T-helper 22 cell (primary cell): ENCODE results near the gene CYSRT1.

ENCODE experiments used
- DNase-seq: peaks from one replicate; pipeline ENCODE4 v3.0.0-alpha.2; 2020; ENCODE audit warnings: low read depth

Gene CYSRT1

DNA sequence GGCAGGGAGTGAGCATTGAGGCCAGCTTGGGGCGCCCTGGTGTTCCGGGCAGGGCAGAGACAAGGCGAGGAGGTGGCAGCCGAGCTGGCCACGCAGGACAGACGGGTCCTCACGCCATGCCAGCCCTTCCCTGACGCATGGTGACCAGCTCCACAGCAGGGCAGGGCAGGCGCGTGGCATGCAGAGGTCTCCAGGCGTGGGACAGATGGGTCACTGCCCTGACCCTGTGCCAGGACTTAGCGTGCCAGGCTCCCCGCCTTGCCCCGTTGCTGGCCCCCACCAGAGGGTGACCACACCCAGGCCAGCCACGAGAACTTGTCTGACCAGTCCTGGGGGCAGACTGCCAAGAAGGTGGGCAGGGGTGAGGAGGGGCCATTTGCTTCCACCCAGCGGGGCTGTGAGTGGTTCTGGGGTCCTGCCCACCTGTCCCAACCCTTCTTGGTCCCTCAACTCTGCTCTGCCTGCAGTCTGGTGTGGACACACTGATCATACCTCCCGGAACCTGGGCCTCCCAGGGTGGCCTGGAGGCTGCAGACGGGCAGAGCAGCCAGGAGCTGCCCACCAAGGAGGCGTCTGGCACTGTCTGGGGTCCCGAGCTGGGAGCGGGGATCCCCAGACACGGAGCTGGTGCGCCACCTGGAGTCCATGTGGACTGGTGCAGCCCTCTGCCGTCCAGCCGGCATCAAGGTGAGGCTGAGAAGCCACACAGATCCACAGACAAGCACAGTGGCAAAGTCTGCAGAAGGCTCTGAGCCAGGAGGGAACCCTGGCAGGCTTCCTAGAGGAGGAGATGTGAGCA lies 2.3 kb downstream of the CYSRT1 start, which contains the start of gene RNF224:
RNF224 (plus strand) TSS at position 449 of the 799 bp plus-strand sequence. CDS start 834 bp downstream, outside the sequence.
- peak; percentile 54 for DNase-seq

DNA sequence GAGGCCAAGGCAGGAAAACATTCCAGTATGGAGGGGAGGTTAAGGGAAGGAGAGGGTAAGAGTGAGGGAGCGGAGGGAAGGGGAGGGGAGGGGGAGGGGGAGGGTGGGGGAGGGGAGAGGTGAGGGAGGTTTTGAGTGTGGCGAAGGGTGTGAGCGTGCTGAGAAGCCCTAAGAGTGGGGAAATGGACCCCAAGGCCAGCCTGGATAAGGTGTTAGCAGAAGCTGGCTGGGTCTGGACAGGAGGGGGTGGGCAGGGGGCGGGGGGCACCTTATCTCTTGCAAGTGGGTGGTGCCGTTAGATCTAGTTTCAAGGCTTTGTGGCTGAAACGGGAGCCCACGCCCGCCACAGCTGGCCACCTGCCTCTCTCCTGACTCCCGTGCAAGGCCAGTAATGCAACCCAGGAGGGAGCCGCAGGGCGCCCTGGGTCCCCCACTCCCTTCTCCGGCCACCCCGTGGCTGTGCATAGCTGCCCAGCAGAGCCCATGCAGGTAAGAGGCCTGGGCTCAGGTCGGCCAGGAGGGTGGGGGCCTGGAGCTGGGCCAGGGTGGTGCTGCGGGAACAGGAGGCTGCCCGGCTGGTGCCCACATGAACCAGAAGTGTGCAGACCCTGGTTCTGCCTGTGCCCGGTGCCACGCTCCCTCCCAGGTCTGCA lies 3.0 kb downstream of the CYSRT1 start:
- DNase-seq, result no peak

DNA sequence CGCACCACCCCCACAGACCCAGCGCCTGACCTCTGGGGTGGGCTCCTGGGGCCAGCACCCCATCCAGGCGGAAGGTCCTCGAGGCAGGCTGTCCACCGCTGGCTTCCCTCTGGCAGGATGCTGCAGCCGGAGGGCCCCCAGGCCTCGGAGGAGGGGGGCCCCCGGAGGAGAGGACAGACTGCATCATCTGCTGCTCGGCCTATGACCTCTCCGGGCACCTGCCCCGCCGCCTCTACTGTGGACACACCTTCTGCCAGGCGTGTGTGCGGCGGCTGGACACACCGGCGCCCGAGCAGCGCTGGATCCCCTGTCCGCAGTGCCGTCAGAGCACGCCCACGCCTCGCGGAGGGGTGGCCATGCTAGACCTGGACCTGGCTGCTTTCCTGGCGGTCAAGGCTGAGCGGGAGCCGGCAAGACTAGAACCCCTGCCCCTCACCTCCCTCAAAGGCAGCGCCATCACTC lies 3.6 kb downstream of the CYSRT1 start:
- DNase-seq, result no peak

DNA sequence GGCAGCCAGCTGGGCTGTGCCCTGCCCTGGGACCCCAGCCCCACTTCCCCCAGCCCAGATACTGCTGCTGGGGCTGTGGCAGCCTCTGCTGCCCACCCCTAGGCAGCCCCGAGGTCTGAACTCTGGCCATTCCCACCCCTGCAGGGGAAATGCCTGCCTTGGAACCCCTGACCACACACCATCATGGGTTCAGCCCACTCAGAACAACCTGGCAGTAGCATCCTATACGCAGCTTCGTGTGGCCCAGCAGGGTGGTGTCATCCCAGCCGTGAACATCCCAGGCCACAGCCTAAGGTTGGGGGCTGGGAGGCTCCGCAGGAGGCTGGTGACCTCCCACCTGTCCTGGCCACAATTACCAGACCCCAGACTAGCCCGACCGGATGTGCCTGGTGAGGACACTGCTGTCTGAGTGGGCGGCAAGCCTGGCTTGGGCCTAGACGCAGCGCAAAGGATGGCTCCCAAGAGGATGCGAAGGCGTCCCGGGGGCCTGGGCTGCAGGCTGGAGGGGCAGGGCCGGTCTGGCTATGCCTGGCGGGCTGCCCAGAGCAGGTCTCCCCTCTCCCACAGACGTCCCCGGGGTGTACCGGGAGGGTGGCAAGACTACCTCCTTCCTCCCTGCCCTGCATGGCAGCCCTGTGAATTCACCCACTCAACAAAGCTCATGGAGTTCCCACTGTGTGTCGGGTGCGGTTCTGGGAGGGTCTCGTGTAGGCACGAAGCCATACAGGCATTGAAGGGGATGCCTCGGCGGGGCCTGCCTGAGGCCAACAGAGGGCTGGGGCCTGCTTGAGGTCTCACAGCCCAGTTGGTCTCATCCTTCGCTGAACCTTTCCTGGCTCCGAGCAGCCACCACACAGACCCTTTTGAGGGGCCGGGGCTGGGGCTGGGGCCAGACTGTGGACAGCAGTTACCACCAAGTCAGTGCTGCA lies 4.3 kb downstream of the CYSRT1 start:
- DNase-seq, result no peak

DNA sequence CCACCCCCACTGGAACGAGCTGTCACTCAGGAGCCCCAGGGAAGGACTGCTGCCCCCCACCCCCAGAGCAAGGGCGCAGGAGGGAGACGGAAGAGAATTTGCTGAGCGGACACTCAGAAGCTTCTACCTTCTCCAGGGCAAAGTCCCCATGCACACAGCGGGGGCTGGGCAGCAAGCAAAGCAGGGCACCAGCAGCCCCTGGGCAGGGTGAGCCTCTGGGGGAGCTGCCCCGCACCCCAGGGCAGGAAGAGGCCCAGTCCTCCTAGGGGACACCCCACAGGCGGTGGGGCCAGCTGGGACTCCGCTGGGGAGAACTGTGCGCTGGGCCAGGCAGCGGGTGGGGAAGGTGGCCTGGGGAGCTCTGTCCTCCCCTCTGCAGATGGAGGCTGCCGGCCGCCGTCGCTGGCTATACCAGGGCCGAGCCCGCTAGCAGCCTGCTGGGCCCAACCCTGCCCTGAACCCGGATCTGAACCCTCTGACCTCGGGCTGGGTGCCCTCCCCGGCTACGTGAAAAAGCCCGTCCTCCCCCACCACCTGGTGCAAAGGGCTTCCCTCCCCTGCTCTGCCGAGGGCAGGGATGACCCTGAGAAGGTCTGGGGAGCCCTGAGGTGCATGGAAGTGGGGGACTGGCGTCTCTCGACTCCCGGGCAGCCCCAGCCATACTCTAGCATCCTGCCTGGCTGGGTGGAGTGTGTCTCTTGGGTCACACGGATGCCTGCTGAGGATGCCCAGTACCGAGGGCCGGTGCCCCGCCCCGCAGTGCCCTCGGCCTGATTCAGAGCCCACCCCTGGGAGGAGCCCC lies 5.1 kb downstream of the CYSRT1 start:
- DNase-seq, result no peak

DNA sequence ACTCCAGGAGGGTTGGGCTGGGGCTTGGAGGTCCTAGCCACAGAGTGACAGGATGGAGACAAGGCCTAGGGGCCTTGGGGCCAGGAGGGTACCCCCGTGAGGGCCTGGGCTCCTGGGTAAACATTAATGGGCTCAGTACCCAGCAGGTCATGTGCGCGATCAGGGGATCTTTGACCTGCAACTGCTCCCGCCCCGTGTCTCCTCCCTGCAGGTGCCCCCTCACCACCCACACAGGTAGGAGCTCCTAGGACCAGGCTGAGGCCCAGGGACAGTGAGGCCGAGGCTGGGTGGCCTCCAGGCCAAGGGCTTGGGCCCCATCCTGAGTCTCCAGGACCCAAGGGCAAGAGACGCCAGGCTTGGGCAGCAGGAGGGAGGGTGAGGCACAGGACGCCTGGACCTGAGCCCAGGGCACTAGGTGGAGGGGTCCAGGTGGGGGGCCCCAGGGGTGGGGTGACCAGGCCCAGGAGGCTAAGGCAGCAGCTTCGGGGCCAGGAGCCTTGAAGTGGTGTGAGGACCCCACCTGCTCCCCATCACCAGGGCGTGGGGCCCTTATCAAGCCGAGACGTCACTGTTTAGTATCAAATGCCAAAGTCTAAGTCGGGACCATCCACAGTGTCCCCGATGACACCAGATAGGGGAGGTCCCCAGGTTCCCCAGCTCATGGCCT lies 5.9 kb downstream of the CYSRT1 start, which contains the start of gene SLC34A3:
SLC34A3 (plus strand) TSS at position 197 of the 667 bp plus-strand sequence. CDS start 802 bp downstream, outside the sequence.
- DNase-seq, result no peak

DNA sequence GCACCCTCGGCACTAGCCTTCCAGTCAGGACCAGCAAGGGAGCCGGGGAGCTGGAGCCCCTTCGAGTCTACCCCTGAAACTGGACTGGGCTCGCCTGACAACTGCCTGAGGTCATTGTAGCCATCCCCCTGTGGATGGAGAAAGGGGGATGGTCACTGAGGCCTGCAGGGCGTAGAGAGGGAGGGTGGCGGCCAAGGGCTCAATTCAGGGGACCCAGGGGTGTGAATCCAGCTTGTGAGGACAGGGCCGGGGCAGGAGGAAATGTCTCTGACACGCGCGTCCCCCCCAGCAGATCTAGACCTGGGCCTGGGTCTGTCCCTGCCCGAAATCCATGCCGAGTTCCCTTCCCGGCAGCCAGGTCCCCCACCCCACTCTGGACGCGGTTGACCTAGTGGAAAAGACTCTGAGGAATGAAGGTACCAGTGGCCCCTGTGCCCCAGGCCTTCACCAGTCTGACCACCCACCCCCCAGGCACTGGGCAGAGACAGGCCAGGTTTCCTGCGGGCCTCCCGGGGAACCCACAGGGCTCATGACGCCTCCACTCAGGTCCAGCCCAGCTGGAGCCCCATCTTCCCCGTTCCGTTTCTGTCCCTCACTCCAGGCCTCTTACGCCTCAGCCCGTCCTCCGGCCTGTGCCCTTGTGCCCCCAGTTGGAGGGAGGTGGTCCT lies 6.5 kb downstream of the CYSRT1 start:
- no peak for DNase-seq

DNA sequence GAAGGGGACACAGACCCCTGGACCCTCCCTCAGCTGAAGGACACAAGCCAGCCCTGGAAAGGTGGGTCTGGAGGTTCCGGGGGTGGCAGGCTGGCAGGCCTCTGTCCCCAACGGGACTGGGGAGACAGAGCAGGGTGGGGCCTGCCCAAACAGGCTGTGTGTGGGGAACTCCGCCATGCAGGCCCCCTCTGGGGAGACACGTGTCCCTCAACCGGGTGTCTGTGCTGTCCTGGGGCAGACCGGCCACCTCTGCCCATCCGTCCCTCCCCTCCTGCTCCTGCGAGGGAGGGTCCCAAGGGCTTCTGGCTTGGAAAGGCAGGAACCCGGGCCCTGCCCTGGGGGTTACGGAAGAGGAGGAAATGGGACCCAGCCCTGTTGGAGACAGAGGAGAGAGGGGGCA lies 7.1 kb downstream of the CYSRT1 start:
- DNase-seq, result no peak

DNA sequence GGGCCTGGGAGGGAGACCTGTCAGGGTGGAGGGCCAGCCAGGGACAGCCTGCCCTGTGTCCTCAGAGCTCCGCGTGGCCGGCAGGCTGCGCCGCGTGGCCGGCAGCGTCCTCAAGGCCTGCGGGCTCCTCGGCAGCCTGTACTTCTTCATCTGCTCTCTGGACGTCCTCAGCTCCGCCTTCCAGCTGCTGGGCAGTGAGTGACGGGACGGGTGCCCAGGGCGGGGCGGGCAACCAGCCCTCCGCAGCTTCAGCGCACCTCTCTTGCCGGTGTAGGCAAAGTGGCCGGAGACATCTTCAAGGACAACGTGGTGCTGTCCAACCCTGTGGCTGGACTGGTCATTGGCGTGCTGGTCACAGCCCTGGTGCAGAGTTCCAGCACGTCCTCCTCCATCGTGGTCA lies 7.5 kb downstream of the CYSRT1 start:
- no peak for DNase-seq

DNA sequence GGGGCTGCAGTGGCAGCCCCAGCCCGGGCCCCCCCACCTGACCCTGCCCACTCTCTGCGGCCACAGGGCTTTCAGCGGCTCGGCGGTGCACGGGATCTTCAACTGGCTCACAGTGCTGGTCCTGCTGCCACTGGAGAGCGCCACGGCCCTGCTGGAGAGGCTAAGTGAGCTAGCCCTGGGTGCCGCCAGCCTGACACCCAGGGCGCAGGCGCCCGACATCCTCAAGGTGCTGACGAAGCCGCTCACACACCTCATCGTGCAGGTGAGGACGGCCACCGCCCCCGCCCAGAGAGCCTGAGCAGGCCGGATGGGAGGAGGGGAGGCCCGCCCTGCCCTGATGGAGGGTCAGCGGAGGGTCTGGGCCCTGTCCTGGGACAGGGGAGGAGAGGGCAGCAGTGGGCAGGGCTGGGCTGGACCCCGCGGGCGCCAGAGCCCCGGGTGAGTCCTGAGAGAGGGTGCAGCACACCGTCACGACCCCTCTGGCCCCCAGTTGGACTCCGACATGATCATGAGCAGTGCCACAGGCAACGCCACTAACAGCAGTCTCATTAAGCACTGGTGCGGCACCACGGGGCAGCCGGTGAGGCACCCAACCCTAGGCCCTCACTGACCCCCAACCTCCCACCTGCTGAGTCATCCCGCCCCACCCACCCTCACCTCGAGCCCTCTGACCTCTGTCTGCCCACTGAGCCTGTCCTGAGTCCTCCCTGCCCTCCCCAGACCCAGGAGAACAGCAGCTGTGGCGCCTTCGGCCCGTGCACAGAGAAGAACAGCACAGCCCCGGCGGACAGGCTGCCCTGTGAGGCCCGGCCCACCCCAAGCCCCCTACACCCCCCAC lies 8.4 kb downstream of the CYSRT1 start:
- DNase-seq, result no peak

DNA sequence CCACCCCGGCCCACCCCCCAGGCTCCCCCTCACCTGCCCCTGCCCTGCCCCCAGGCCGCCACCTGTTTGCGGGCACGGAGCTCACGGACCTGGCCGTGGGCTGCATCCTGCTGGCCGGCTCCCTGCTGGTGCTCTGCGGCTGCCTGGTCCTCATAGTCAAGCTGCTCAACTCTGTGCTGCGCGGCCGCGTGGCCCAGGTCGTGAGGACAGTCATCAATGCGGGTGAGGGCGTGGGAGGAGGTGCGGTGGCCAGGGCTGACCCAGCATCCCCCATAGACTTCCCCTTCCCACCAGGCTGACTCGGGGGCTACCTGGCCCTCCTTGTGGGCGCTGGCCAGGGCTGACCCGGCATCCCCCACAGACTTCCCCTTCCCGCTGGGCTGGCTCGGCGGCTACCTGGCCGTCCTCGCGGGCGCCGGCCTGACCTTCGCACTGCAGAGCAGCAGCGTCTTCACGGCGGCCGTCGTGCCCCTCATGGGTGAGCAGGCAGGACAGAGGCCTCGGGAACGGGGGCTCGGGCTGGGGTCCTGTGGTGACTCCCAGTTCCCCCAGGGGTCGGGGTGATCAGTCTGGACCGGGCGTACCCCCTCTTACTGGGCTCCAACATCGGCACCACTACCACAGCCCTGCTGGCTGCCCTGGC lies 9.2 kb downstream of the CYSRT1 start:
- no peak for DNase-seq

DNA sequence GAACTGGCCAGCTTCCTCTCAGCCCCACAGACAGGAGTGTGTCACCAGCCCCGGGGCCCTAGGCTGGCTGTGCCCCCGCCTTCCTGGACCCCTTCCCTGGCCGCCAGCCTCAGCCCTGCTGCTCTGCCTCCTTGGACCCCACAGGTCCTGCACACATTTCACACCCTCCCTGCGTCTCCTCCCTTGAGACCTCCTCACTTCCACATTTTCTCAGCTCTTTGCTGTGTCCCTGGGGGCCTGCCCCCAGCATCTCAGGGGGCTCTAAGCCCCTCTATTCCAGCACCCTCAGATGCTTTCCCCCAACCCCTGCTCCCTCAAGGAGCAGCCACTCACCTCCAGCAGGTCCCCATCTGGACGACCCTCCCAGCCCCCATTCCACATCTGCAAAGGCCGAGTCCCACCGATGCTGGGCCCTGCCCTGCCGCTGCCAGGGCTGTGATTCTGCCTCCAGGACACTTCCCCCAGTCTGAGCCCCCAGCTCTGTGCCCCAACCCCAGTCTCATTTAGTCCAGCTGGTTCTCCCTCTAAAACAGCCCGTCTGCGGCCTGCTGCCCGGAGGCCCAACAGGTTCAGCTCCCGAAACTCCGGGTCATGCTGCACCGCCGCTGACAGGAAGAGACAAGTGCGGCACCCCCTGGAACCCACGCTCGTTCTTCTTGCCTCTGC lies 9.9 kb downstream of the CYSRT1 start:
- DNase-seq, result no peak

DNA sequence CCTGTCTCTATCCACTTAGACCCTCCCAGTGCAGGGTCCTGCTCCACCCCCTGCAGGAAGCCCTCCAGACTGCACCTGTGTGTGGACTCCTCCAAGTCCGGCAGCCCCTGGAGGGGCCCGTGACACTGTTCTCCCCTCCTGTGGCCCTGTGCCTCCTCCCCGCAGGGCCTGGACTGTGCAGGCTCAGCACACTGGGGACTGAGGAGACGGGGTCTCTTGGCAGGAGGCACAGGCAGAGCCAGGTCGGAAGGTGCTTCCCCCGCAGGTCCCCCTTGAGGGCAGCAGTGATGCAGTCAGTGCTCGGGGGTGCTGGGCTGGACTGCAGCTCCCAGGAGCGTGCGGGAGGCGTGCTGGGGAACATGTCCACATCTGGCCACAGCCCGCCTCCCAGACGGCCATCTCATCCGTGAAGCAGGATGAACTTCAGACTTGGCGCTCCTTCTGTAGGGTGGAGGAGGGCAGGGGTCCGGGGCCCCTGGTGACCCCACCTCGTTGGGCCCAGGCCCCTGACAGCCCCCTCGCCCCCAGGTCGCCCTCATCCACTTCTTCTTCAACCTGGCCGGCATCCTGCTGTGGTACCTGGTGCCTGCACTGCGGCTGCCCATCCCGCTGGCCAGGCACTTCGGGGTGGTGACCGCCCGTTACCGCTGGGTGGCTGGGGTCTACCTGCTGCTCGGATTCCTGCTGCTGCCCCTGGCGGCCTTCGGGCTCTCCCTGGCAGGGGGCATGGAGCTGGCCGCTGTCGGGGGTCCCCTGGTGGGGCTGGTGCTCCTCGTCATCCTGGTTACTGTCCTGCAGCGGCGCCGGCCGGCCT lies 10.7 kb downstream of the CYSRT1 start:
- no peak for DNase-seq

DNA sequence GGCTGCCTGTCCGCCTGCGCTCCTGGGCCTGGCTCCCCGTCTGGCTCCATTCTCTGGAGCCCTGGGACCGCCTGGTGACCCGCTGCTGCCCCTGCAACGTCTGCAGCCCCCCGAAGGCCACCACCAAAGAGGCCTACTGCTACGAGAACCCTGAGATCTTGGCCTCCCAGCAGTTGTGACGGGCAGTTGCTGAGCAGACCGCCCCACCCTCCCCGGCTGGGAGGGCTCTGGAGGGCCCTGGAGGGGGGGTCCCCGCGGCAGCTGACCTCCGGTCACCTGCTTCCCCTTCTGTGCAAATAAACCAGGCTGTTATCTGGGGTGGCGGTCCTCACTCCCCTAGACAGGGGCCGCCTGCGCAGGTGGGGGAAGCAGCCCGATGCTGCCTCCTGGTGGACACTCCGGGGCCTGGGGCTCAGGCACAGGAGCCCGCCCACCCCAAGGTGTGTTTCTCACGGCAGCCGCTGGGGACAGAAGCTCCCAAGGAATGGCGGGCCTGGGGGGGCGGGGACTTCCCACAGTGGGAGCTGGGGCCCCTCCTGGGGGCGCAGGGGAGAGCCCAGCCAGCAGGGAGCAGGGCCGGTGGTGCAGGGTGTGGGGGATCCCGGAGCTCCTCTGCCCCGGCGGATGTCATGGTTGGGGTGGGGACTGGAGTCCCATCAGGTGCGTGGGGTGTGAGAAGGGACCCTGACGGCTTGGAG lies 11.4 kb downstream of the CYSRT1 start:
- peak; percentile 77 for DNase-seq

DNA sequence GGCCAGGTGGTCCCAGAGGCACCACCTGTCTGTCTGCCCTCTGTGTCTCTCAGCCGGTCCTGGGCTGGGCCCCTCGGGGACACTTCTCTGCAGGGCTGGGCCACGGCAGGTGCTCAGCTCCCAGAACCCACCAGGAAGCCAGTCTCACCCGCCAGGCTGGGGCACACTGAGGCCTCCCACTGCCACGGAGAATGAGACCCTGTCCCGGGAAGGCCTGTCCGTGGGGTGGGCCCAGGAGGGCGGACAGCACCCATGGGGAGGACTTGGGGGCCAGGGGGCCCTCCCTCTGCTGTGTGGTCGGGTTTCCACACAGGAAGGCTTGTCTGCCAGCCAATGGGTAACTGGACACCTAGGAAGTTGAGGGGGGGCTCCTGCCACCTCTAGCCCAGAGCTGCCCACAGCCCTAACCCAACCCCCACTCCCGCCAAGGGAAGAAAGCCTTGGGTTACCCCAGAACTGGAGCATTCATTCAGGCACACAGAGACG lies 12.0 kb downstream of the CYSRT1 start:
- no peak for DNase-seq
